Prostate gland (tissue), 2 donors: ENCODE results near the gene VEPH1. TPM values are rescaled to one million over a fixed set of nuclear protein-coding genes. Genes with fewer than 3 reads are reported as not detected.

Experiments
- DNase-seq: peaks from one replicate; pipeline ENCODE4 v3.0.0-alpha.2; 2019; ENCODE audit warnings: low spot score
- H3K27ac ChIP-seq, 2 donors: fragments of 200-600 bp; sonication (generic); 2 replicates each; pipeline ENCODE4 v1.5.1; 2017 to 2019
- H3K27me3 ChIP-seq: fragments of 200-600 bp; sonication (generic); replicated peaks from 2 replicates; pipeline ENCODE4 v1.5.1; 2019; ENCODE audit not compliant: insufficient read depth
- H3K36me3 ChIP-seq, 2 donors: fragments of 200-600 bp; sonication (generic); 1 replicate in 1 of 2; 2 replicates in 1 of 2; pipeline versions ENCODE4 v1.5.1 to v1.8.1; 2017 to 2019
- H3K4me1 ChIP-seq: fragments of 200-600 bp; sonication (generic); replicated peaks from 2 replicates; pipeline ENCODE4 v1.5.1; 2019
- H3K4me3 ChIP-seq, 2 donors: fragments of 200-600 bp; sonication (generic); 2 replicates each; pipeline ENCODE4 v1.5.1; 2017 to 2019
- H3K9me3 ChIP-seq: fragments of 200-600 bp; sonication (generic); 2 replicates; pipeline ENCODE4 v1.5.1; 2017
- POLR2A ChIP-seq: fragments of 450-650 bp; IDR thresholded peaks from one replicate; pipeline ENCODE4 v1.6.1; 2016; ENCODE audit warnings: antibody characterized with exemption, mild to moderate bottlenecking
- POLR2AphosphoS5 ChIP-seq: sonication (generic); formaldehyde crosslinking; IDR thresholded peaks from one replicate; pipeline ENCODE4 v1.6.1; 2017; ENCODE audit warnings: antibody characterized with exemption
- WGBS: methylation state at CpG from one replicate; pipeline ENCODE4 v1.1.5; 2018; 5-methylcytosine and 5-hydroxymethylcytosine counted together
- intact Hi-C: fragments of 100-400 bp; cut with DNase I; formaldehyde crosslinking; loops from one replicate; pipeline ENCODE4 v1.14.2; 2022
- total RNA-seq, 2 donors: library from RNA; depleted of rRNA; stranded (reverse); fragments of >200 nt; gene quantifications; one replicate each; pipeline ENCODE4 v1.1.0, GENCODE V29; 2016
- TF ChIP-seq, protein P1 (sequence below), 4 experiments: fragments of 200-600 bp in 2 of 4; fragments of 450-650 bp in 2 of 4; sonication (generic) in 2 of 4; IDR thresholded peaks; 1 replicate in 3 of 4; 2 replicates in 1 of 4; pipeline ENCODE4 v1.5.1; 2016 to 2019; ENCODE audit warnings: antibody characterized with exemption in 4 of 4, mild to moderate bottlenecking in 2 of 4, moderate library complexity in 2 of 4

Gene VEPH1
- total RNA-seq, 2 donors from 2014 or later = 1.4 to 3.4 TPM

GRCh38 chr3:157420606-157421130 is 82.5 kb downstream of the VEPH1 start:
- H3K4me1 ChIP-seq = no peaks in the 10 kb centered on the region
- H3K27ac ChIP-seq = no peak overlapping the region
- H3K27me3 ChIP-seq = no peaks in the 10 kb centered on the region
- no peaks in the 10 kb centered on the region for H3K9me3 ChIP-seq
- no peak for TF ChIP-seq POLR2A
- TF ChIP-seq, protein P1, sequence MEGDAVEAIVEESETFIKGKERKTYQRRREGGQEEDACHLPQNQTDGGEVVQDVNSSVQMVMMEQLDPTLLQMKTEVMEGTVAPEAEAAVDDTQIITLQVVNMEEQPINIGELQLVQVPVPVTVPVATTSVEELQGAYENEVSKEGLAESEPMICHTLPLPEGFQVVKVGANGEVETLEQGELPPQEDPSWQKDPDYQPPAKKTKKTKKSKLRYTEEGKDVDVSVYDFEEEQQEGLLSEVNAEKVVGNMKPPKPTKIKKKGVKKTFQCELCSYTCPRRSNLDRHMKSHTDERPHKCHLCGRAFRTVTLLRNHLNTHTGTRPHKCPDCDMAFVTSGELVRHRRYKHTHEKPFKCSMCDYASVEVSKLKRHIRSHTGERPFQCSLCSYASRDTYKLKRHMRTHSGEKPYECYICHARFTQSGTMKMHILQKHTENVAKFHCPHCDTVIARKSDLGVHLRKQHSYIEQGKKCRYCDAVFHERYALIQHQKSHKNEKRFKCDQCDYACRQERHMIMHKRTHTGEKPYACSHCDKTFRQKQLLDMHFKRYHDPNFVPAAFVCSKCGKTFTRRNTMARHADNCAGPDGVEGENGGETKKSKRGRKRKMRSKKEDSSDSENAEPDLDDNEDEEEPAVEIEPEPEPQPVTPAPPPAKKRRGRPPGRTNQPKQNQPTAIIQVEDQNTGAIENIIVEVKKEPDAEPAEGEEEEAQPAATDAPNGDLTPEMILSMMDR (IDR thresholded peaks at IDR 0.05) = no peak
- no peak for TF ChIP-seq POLR2AphosphoS5
- intact Hi-C loops = no loop called here
- H3K36me3 ChIP-seq = no peaks in the 10 kb centered on the region
- H3K4me3 ChIP-seq = no peak overlapping the region
- DNase-seq = no peak
- WGBS = 76% methylated on average over 3 of the region's 3 CpGs

- Histone ChIP-seq H3K27me3 (no peaks in the 10 kb centered on the region), H3K36me3 (no peaks in the 10 kb centered on the region), H3K4me3 (no peak overlapping the region), H3K4me1 (no peaks in the 10 kb centered on the region), H3K27ac (no peak overlapping the region), H3K9me3 (no peaks in the 10 kb centered on the region)
- TF ChIP-seq, protein P1 (IDR thresholded peaks at IDR 0.05) = no peak
- TF ChIP-seq POLR2A = no peak
- TF ChIP-seq POLR2AphosphoS5 = no peak
- WGBS = 82% methylated on average over 2 of the region's 2 CpGs
- DNase-seq = no peak
- intact Hi-C loops = no loop called here
Observed at GRCh38 chr3:157418104-157418503, 85.1 kb downstream of the VEPH1 start.

- no peaks in the 10 kb centered on the region for H3K27me3 ChIP-seq
- H3K4me1 ChIP-seq = no peaks in the 10 kb centered on the region
- WGBS = 91% methylated on average over 2 of the region's 2 CpGs
Observed at GRCh38 chr3:157417247-157417646, 86.0 kb downstream of the VEPH1 start.

DNA sequence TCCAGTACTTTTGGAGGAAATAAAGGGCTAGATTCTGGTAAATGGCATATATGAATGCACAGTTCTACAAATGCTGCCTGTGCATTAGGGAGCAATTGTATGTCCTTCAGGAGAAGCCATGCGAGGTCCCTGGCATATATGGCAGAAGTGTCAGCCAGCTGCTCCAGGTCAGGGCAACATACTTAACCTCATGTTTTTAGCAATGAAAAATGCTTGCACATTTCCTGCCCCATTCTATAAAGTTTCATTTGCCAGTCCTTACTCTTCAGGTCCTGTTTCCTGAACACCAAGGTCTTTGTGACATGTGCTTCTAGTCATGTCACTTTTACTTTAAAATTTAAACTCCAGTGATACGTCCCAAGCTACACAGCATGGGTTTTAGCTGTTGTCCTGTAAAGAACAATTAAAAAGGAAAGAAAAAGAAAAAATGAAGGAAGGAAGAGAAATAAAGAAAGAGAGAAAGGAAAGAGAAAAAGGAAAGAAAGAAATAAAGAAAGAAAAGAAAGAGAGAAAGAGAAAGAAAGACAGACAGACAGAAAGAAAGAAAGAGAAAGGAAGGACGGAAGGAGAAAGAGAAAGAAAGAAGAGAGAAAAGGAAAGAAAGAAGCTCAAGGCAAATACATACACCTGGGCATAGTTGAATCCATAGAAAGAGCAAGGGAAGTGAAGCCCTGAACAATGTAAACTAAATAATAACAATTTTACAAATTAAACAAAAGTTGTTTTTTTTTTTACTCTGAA is 86.7 kb downstream of the VEPH1 start:
- Histone ChIP-seq H3K27me3 (no peaks in the 10 kb centered on the region), H3K9me3 (no peaks in the 10 kb centered on the region), H3K36me3 (no peaks in the 10 kb centered on the region), H3K27ac (no peak overlapping the region), H3K4me1 (no peaks in the 10 kb centered on the region), H3K4me3 (no peak overlapping the region)
- 84% methylated on average over 3 of the region's 3 CpGs for WGBS
- intact Hi-C loops = no loop called here
- TF ChIP-seq, protein P1 (IDR thresholded peaks at IDR 0.05) = no peak
- no peak for TF ChIP-seq POLR2A
- no peak for TF ChIP-seq POLR2AphosphoS5
- DNase-seq = no peak

More at GRCh38 chr3:157417247-157417646, 86.0 kb downstream of the VEPH1 start:
- H3K9me3 ChIP-seq = no peaks in the 10 kb centered on the region
- intact Hi-C loops = no loop called here
- H3K36me3 ChIP-seq = no peaks in the 10 kb centered on the region
- H3K4me3 ChIP-seq = no peak overlapping the region
- no peak overlapping the region for H3K27ac ChIP-seq
- no peak for DNase-seq
- TF ChIP-seq POLR2A (no peak), POLR2AphosphoS5 (no peak)
- TF ChIP-seq, protein P1 (IDR thresholded peaks at IDR 0.05) = no peak

DNA sequence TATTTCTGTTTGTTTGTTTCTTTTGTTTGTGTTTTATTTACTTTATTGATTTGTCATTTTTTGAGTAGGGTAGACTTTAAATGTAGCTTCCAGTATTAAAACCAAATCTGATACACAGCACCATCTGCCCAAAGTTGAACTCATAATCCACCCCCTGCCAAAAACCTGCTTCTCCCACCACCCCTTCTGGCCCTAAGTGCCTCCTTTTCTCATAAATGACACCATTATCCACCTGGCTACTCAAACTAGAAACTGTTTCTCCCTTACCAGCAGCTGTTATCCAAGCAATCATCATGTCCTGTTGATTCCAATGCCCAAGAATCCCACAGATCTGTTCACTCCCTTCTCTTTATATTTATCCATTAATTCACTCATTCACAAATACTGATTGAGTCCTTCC is 88.4 kb downstream of the VEPH1 start:
- Histone ChIP-seq H3K27me3 (no peaks in the 10 kb centered on the region), H3K36me3 (no peaks in the 10 kb centered on the region), H3K4me1 (no peaks in the 10 kb centered on the region), H3K4me3 (no peak overlapping the region), H3K9me3 (no peaks in the 10 kb centered on the region), H3K27ac (no peak overlapping the region)
- TF ChIP-seq, protein P1 (IDR thresholded peaks at IDR 0.05) = no peak
- TF ChIP-seq POLR2A (no peak), POLR2AphosphoS5 (no peak)
- intact Hi-C loops = no loop called here
- DNase-seq = no peak
